Fibroblast of lung (primary cell): ENCODE data around the gene AKT2.

Experiments
- EZH2 ChIP-seq: IDR thresholded peaks from 2 replicates; pipeline ENCODE4 v1.5.1; 2012; ENCODE audit warnings: low read length, control low read depth, mild to moderate bottlenecking; ENCODE audit errors: missing control alignments
- TF ChIP-seq, protein P1 (sequence below), 2 donors: IDR thresholded peaks in 1 of 2; conservative IDR thresholded peaks in 1 of 2; 1 replicate in 1 of 2; 2 replicates in 1 of 2; pipeline ENCODE4 v1.5.1; 2011 to 2012; ENCODE audit warnings: low read length in 2 of 2, control low read depth in 1 of 2, inconsistent platforms in 1 of 2, low read depth in 1 of 2, mild to moderate bottlenecking in 1 of 2

DNA sequence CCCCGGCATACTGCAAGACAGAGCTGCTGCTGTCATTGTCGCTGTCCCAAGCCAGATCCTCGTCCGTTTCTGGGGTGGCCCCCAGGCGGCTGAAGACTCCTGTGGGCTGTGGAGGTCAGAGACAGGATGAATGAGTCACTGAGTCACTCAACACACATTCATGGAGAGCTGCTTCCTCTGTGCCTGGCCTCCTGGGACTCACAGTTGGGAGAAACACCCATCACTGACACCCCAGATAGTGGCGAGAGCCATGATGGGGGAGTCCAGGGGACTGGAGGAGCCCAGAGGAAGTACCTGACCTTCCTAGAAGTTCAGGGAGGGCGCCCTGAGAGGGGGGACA, 37.1 kb upstream of the AKT2 start:
- TF ChIP-seq, protein P1, sequence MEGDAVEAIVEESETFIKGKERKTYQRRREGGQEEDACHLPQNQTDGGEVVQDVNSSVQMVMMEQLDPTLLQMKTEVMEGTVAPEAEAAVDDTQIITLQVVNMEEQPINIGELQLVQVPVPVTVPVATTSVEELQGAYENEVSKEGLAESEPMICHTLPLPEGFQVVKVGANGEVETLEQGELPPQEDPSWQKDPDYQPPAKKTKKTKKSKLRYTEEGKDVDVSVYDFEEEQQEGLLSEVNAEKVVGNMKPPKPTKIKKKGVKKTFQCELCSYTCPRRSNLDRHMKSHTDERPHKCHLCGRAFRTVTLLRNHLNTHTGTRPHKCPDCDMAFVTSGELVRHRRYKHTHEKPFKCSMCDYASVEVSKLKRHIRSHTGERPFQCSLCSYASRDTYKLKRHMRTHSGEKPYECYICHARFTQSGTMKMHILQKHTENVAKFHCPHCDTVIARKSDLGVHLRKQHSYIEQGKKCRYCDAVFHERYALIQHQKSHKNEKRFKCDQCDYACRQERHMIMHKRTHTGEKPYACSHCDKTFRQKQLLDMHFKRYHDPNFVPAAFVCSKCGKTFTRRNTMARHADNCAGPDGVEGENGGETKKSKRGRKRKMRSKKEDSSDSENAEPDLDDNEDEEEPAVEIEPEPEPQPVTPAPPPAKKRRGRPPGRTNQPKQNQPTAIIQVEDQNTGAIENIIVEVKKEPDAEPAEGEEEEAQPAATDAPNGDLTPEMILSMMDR (conservative IDR thresholded peaks at IDR 0.05 in 1 of 2, IDR thresholded peaks at IDR 0.05 in 1 of 2; ENCODE audit: low read depth in 1 of 2, low read length in 2 of 2): no peak
- no peak for TF ChIP-seq EZH2
